GM12878 (cell line): ENCODE data around the gene COL27A1.

Experiments used
- EZH2 ChIP-seq: IDR thresholded peaks from 2 replicates; pipeline ENCODE4 v1.6.1; 2012; ENCODE audit warnings: low read depth, mild to moderate bottlenecking, control low read depth, inconsistent platforms, low read length, borderline replicate concordance; ENCODE audit not compliant: control insufficient read depth
- MAX ChIP-seq: IDR thresholded peaks from 2 replicates; pipeline ENCODE4 v1.6.1; 2012; ENCODE audit warnings: low read depth, low read length, improper control_type of control experiment
- MLLT1 ChIP-seq: fragments of 450-650 bp; IDR thresholded peaks from 2 replicates; pipeline ENCODE4 v1.6.1; 2016; ENCODE audit warnings: mild to moderate bottlenecking
- TBL1XR1 ChIP-seq: IDR thresholded peaks from 2 replicates; pipeline ENCODE4 v1.6.1; 2012; ENCODE audit warnings: low read depth, low read length, improper control_type of control experiment
- TCF12 ChIP-seq: IDR thresholded peaks from 2 replicates; pipeline ENCODE4 v1.6.1; 2011; ENCODE audit warnings: low read depth, mild to moderate bottlenecking, low read length

GRCh38 chr9:114121227-114122135 is 33.9 kb upstream of the COL27A1 start:
- TF ChIP-seq MLLT1 (no peak), EZH2 (no peak), TCF12 (no peak), TBL1XR1 (no peak), MAX (no peak)
